B cell (primary cell): ENCODE results near the gene MBTD1.

Source experiments
- CTCF ChIP-seq: fragments of 200-600 bp; IDR thresholded peaks from one replicate; pipeline ENCODE4 v1.8.0; 2022; ENCODE audit warnings: antibody characterized with exemption, mild to moderate bottlenecking
- EZH2 ChIP-seq: IDR thresholded peaks from 2 replicates; pipeline ENCODE4 v1.6.1; 2012; ENCODE audit warnings: borderline replicate concordance, low read depth, mild to moderate bottlenecking, moderate library complexity, low read length; ENCODE audit not compliant: insufficient read depth, poor library complexity, severe bottlenecking

GRCh38 chr17:51298508-51299371, 38.9 kb upstream of the MBTD1 start:
- TF ChIP-seq CTCF (peak; percentile 50), EZH2 (no peak)
